GM21528 (cell line): ENCODE measurements around the gene CHST13.

Experiments
- ATAC-seq: cut with Tn5 transposase; IDR thresholded peaks from one replicate; pipeline ENCODE4 v1.9.1; 2021; ENCODE audit warnings: mild to moderate bottlenecking, moderate library complexity; ENCODE audit not compliant: unreplicated experiment, low FRiP score

The CHST13 gene

DNA sequence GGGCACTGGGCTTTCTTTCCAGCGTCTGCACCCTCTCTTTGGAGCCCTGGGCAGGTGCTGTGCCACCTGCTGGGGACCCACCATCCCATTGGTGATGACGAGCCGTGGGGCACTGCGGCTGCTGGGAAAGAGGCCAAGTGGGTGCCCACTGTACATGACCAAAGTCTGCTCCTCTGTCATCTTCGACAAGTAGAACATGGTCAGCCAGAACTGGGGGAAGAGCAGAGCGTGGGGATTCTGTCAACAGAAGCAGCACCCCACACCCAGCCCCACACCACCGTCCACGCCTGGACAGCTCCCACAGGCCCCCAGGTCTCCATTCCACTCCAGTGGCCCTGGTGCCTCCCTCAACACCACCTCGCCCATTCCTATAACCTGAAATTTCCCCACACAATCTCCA lies 16.1 kb upstream of the CHST13 start:
- ATAC-seq, result no peak

DNA sequence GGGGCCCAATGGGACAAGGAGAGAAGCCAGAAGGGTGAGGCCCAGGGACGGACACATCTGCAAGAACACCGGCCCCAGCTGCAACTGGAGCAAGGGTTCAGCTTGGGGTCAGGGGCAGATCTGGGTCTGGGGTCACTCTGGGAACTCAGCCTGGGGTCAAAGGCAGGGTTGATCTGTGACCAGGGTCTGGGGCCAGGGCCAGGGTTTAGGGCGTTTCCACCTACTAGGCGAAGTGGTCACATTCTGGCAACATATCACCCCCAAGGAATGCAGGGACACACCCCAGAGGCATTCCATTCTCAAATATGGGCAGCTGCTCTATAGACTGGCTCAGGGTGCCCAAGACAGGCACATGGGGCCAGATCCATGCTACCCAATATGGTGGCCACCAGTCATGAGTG lies 15.4 kb upstream of the CHST13 start:
- no peak for ATAC-seq

DNA sequence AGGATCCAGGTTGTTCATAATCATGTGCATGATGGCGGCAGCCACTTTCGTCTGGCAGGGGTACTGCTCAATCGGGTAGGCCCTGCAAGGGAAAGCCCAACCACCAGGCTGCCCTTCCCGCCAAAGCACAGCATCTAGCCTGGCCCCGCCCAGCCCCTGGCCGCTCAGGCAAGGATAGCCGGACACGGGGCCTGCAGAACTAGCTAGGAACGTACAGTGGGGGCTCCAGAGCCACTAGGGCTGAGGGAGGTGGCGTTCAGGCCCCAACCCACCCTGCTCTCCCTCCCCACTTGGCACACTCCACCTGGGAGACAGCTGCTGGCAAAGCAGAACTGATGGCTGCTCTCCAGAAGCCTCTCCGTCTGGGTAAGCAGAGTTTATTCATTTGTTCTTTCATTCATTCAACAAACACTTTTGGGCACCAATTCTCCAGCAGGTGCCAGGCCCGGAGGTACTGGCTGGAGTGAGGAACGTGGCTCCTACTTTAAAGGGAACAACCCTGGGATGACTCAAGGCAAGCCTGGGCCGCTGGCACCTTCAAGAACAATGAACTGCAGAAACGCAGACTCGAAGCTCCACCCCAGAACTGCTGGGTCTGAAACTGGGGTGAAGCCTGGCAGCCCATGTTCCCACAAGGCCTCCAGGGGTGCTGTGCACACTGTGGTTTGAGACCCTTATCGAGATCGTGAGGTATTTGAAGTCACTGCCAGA lies 14.2 kb upstream of the CHST13 start:
- no peak for ATAC-seq

DNA sequence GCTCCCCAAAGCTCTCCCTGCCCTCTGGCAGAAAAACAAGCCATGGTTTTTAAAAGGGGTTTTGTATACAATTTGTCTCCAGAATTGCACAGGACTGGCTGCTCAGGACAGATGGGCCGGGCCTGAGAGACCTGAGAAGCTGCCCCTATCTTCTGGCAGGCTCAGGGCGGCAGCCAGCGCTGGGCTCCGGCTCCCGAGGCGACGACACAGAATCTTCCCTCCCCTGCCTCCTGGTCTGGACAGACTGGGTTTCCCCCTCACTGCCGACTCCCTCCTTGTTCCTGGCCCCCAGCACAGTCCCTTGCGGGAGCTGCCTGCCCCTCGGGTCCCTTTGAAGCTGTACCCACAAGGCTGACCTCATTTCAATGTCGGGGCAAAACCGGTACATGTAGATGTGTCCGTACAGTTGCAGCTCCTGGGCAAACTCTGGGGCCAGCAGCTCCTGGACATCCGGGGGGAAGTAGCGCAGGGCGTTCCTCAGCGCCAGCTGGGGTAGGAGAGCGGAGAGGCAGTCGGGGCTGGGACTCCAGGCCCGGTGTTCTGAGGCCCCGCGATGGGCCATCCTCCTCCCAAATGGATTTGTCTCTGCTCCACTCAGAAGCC lies 13.5 kb upstream of the CHST13 start:
- no peak for ATAC-seq

DNA sequence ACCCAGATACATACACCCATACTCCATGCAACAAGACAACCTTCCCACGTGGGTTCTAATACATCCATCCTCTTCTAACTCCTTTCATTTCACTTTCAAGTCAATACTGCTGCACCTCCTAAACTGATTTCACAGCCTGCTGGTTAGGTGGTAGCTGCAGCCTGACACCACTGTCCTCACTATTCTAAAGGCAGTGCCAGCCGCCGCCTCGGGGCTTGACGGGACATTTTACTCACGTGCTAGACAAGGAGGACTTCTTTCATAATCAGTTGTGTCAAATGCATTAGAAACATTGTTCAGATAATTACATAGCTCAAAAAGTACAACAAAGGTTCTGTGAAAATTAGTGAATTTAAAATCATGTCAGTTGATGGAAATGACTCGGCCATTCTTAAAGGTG lies 12.7 kb upstream of the CHST13 start:
- ATAC-seq, result no peak

DNA sequence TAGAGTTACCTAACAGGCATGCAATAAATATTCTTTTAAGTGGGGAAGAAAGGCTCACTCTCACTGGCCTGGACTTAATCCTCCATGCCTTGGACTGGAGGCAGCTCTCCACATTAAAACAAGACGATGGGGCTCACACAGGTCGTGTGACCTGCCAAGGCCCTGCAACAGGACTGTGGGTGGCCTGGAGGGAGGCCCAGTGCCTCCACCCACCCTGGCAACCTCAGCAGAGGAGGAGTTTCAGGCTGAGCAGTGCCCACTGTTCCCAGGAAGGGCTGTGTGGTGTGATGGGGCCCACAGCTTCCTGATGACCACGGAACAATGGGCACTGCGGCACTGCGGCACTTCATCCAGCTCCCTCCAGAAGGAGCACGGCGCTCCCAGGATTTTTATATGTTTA lies 11.9 kb upstream of the CHST13 start:
- no peak for ATAC-seq

DNA sequence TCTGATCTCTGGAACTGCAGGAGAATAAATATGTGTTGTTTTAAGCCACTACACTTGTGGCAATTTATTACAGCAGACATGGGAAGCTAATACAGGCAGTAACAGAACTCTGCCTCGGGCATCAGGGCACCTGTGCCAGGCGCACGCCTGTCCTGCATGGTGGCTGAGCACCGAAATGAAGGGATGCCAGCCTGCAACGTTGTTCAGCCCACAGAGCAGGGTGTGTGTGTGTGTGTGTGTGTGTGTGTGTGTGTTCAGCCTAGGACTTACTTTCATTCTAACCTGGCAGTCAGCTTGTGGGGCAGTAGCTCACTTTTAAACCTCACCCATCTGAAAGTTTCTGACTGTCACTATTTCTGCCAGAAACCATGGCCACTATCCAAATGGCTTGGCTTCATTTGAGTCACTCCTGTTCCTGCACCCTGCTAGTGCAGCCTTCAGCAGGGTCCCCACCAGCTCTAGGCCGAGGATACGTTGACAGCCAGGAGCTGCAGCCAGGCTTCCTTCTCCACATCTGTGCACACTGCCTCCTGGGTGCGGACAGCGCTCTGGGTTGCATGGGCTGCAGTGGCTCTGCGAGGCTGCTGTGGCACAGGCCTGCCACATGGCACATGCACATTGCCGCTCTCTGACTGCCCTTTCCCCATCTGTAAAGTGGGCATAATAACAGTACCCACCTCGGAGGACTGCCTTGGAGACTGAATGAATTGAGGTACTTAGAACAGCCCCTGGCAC lies 10.9 kb upstream of the CHST13 start:
- ATAC-seq, result no peak

DNA sequence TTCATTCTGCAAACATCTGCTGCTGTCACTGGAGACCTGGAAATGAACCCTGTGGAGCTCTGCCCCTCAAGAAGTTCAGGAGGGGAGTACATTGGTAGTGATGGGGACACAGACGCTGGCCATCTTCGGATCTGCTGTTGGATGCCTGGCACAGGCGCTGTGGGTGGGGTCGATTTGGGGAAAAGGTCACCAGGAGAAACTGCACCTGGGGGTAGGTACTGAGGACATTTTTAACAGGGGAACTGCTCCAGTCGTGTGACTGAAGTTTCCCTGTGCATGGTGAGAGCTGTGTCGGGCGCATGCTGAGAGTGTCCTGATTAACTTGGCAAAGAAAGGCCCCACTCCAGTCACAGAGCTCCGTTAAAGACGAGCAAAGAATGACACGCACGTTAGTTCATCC lies 9.8 kb upstream of the CHST13 start:
- ATAC-seq, result no peak

DNA sequence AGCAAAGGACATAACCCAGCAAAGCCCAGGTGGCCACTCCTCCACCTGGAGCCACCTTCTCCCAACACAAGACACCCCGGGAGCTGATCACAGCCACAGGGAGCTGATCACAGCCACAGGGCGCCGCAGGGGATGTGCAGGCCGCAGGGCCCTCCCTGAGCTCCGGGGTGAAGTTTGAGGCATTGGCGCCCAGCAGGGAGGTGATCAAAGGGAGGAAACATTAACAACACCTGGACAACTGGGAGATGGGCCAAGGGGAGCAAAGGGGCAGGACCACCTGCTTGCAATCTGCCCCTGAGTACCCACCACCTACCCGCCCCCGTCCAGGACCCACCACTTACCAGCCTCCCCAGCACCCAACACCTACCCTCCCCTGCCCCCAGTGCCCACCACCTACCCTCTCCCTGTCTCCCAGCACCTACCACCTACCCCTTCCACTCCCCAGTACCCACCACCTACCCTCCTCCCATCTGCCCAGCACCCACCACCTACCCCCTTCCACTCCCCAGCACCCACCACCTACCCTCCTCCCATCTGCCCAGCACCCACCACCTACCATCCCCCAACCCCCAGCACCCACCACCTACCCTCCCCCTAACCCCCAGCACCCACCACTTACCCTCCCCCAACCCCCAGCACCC lies 8.8 kb upstream of the CHST13 start:
- no peak for ATAC-seq

DNA sequence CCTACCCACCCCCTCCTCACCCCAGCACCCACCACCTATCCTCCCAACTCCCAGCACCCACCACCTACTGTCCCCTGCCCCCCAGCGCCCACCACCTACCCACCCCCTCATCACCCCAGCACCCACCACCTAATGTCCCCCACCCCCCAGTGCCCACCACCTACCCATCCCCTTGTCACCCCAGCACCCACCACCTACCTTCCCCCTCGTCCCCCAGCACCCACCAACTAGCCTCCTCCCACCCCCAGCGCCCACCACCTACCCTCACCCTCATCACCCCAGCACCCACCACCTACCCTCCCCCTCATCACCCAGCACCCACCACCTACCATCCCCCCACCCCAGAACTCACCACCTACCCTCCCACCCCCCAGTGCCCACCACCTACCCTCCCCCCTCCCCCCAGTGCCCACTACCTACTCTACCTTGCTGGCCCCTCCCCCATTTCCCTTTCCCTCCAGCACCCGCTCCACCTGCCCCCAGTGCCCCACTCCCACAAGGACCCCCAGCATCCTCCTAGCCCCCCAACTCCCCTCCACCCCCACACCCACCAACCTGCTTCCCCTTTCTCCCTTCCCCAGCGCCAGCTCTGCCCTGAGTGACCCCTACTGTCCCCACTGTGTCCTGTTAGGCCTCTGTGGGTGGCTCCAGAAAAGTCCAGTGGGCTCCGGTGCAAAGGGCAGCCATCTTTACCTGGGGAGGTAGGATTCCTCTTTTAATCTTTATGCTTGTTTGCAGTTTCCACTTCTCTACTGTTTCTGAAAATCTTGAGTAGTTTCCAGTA lies 7.6 kb upstream of the CHST13 start:
- ATAC-seq, result no peak

DNA sequence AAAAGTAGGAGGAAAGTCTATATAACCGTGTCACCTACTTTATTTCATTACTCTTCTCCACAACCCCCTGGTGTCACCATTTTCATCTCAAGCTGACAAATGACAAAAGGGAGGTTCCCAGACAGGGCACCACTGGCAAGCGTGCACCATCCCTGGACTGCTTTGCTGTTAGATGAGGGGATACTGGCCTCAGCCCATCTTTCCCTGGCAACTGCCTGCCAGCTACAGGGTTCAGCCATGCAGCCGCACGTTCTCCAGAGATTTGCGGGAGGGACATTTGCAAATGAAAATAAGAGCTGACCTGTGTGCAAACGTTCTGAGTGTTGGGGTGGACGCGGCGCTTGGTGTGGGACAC lies 7.0 kb upstream of the CHST13 start:
- no peak for ATAC-seq

DNA sequence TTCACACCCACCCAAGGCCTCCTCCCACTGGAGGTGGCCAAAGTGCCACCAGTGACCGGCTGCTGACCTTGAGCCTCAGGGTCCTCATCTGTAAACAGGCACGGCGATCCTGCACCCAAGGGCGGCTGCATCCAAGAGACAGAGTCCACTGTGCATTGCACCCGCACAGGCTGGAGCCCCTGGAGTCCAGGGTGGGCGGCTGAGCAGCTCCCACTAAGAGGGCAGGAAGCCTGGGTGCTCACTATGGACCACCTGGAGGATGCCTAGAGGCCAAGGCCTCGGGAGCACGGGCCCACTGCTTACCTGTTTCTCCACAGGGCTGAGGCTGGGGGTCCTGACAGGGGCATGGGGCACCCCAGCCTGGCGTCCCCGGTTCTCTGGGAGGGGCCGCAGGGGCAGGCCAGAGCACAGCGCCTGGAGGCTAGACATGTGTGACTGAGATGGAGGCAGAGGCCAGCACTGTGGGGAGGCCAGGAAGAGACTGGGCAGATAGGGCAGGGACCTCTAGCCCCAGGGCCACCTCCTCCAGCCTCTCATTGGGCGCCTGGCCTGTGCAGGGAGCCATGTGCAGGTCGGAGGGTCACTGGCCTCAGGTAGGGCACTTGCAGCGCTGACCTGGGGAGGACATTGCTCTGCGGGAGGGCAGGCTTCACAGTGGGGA lies 6.5 kb upstream of the CHST13 start, which contains the start of gene UROC1:
Gene UROC1, minus strand, starts transcription at position 483 of the 661 bp plus-strand sequence. Its CDS starts 54 bp downstream, at position 429.
- ATAC-seq, result no peak

DNA sequence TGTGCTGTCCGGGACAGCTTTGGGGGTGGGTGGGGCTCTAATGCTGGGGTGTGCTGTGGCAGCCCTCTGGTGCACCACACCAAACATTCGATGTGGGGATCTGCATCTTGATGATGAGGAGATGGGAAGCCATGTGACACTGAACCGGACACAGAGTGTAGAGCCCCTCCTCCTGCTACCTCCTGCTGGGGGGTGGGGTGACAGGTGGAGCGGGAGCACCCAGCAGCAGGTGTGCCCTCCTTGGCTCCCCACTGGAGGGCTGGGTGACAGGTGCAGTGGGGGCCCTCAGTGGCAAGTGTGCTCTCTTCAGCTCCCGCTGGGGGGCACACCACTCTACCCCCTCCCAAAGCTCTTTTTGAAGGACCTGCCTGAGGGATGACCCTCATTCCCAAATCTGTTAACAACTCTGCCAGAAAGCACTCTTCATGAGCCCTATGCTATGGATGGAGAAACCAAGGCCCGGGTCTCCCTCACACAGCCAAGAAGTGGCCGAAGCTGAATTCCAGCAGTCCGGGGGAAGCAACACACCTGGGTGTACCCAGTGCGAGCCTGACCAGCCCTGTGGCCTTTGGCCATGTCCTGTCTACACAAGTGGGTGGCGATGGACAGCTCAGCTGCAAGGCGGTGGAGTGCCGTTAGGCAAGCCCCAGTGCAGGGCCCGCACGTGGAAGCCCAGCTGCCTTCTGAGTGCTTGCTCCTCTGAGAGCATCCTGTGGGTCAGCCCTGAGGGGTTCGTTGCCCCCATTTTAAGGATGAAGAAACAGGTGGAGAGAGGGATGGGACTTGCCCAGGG lies 5.8 kb upstream of the CHST13 start:
- ATAC-seq, result no peak

DNA sequence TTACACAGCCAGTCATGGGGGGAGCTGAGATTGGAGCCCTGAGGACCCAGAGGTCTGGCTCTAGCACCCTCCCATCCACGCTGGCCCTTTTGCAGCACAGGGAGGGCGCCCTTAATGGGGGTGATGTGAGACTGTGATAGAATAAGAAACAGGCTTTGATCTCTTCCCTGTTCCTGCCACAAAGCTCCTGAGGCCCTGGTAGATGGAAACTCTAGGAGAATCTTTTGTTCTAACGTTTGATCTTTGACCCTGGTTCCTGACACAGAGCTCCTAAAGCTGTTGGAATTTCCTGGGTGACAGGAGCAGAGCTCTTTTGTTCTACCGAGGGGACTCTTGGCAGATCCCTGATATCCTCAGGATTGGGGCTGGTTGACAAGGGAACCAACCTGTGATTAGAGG lies 5.2 kb upstream of the CHST13 start:
- no peak for ATAC-seq

DNA sequence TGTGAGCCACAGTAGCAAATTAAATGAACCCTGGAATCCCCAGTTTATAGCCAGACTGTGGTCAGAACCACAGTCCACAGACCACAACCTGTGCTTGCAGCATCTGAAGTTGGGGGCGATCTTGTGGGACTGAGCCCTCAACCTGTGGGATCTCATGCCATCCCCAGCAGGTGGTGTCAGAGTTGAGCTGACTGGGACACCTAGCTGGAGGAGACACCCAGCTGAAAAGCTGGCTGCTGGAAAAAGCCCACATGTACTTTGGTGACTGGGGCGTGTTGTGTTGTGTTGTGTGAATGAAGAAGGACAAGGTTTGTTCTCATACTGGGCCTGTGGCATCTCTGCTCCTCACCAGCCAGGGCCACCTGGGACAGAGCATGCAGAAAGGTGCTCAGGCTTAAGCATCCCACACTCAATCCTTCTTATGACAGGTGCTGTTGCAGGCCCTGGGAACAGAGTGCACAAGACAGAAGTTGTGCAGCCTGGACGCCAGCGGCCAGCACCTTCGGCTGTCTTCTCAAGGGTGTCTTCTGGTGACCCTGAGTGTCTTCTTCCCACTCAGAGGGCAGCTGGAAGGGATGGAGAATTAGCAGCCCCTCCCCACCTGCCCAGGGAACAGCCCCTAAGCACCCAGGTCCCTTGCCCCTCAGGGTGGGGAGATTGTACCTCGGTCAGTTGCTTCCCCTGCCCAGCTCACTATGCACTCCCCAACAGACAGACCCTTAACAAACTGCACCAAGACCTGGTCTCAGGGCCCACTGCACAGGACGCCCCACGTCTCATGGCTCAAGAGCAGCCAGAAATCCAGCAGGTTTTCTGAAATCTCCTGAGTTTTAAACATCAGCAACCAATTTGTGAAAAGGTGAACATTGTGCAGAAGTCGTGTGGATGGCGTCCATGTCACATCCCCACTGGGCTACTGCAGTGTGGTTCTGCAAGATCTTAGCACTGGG lies 4.2 kb upstream of the CHST13 start:
- no peak for ATAC-seq

DNA sequence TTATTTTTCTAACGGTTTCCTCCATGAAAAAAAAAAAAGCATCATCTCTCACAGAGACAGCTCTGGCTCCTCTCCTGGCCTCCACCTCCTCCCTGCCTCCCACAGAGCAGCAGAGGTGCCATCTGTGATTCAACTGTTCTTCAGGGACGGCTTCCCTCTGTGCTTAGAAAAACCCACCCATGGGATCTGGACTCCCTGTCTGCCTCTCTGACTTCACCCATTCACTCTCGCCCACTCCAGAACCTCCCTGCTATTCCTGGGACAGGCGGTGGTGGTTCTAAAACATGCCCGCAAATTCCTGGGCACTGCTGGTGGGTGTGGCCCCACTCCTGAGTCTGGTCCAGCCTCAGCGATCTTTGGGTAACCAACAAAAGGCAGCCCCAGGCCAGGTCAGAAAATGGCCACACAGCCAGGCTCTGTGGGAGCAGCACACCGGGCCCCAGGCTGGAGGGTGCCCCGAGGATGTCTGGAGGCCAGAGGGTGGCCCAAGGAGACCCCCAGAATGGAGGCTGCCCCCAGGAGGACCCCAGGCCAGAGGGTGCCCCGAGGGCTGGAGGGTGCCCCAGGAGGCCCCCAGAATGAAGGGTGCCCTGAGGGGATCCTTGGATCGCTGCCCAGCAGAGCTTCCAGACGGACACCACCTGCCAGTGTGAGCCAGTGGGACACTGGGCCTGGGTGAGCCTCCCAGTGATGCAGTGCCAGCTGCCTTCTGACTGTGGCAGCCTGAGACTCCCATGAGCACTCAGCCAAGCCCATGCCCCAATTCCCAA lies 2.6 kb upstream of the CHST13 start:
- ATAC-seq, result no peak

DNA sequence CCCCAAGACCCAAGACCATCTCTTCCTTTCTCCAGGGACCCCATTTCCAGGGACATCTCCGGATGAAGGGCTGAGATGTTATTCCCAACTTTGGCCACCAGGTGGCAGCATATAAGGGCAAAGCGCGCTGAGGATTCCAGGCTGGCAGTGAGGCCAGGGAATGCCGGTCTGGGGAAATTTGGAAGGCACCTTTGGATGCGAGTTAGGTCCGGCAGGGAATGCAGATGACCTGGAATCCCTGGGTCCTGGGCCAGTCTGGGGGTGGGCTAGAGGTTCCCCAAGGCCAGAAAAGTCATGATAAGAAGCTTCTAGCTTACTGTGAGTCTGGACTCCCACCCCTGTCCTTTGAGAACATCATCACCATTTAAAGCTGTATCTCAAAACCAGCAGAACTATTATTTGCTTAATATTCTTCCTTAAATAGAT lies 1.6 kb upstream of the CHST13 start:
- ATAC-seq, result no peak
